Medulla oblongata (tissue), 1 donor: ENCODE measurements around the gene ECHDC3.
A peak's percentile ranks its signal among the peaks of the same experiment; 100 is the strongest.
"Not testable (repeated sequence)": the region's sequence is repeated elsewhere in the genome, so short reads cannot be mapped to it uniquely, and the experiment has no call there.

ENCODE experiments used
- DNase-seq: peaks from one replicate; pipeline ENCODE4 v3.0.0-alpha.2; 2015; ENCODE audit errors: extremely low spot score

The ECHDC3 gene

GRCh38 chr10:11742009-11742778 is at the start of gene ECHDC3:
Gene ECHDC3, plus strand, starts transcription at chr10:11742382. Its CDS starts 195 bp downstream, at chr10:11742577.
- no peak for DNase-seq

GRCh38 chr10:11693376-11693775 is 48.8 kb upstream of the ECHDC3 start:
- no peak for DNase-seq

GRCh38 chr10:11695779-11696178 is 46.4 kb upstream of the ECHDC3 start:
- DNase-seq = no peak

- DNase-seq = no peak
Measured at GRCh38 chr10:11697718-11698527, 44.3 kb upstream of the ECHDC3 start.

- peak; percentile 49 for DNase-seq
Measured at GRCh38 chr10:11698691-11699549, 43.3 kb upstream of the ECHDC3 start.

- no peak for DNase-seq
Measured at GRCh38 chr10:11699550-11700097, 42.6 kb upstream of the ECHDC3 start.

GRCh38 chr10:11700539-11700938 is 41.6 kb upstream of the ECHDC3 start:
- no peak for DNase-seq

GRCh38 chr10:11701451-11702095 is 40.6 kb upstream of the ECHDC3 start:
- no peak for DNase-seq

GRCh38 chr10:11702264-11702663 is 39.9 kb upstream of the ECHDC3 start:
- no peak for DNase-seq

GRCh38 chr10:11704092-11704491 is 38.1 kb upstream of the ECHDC3 start:
- no peak for DNase-seq

GRCh38 chr10:11705722-11706121 is 36.5 kb upstream of the ECHDC3 start:
- DNase-seq = no peak

GRCh38 chr10:11706895-11707567 is 35.2 kb upstream of the ECHDC3 start:
- no peak for DNase-seq

GRCh38 chr10:11707624-11708350 is 34.4 kb upstream of the ECHDC3 start:
- no peak for DNase-seq

- not testable (repeated sequence) for DNase-seq
Measured at GRCh38 chr10:11708801-11709200, 33.4 kb upstream of the ECHDC3 start.

GRCh38 chr10:11712744-11713143 is 29.4 kb upstream of the ECHDC3 start:
- no peak for DNase-seq

GRCh38 chr10:11713186-11713743 is 28.9 kb upstream of the ECHDC3 start:
- DNase-seq = peak; percentile 46

GRCh38 chr10:11713963-11714362 is 28.2 kb upstream of the ECHDC3 start:
- peak; percentile 47 for DNase-seq

- DNase-seq = no peak
Measured at GRCh38 chr10:11714750-11715365, 27.3 kb upstream of the ECHDC3 start.
